PFSK-1 (cell line): ENCODE results near the gene UTRN.

Experiments
- FOXP2 ChIP-seq: optimal IDR thresholded peaks from 2 replicates; pipeline ENCODE3; 2011; ENCODE audit warnings: borderline replicate concordance, control low read depth, inconsistent platforms; ENCODE audit not compliant: insufficient read depth; ENCODE audit errors: extremely low read length, extremely low read depth
- POLR2AphosphoS5 ChIP-seq: IDR thresholded peaks from 2 replicates; pipeline ENCODE4 v1.6.1; 2012; ENCODE audit warnings: low read depth, mild to moderate bottlenecking, control low read depth, low read length, moderate library complexity
- REST ChIP-seq, 2 experiments: IDR thresholded peaks; 2 replicates each; pipeline versions ENCODE4 v1.6.1 to v1.8.0; 2011 to 2012; ENCODE audit warnings: low read depth in 2 of 2, low read length in 2 of 2, control low read depth in 1 of 2, inconsistent platforms in 1 of 2, mild to moderate bottlenecking in 1 of 2, moderate library complexity in 1 of 2; ENCODE audit not compliant: insufficient read depth in 1 of 2
- SIN3A ChIP-seq: IDR thresholded peaks from 2 replicates; pipeline ENCODE4 v1.6.1; 2012; ENCODE audit warnings: mild to moderate bottlenecking, low read length, moderate library complexity, borderline replicate concordance; ENCODE audit not compliant: insufficient read depth
- TAF1 ChIP-seq: IDR thresholded peaks from 2 replicates; pipeline ENCODE4 v1.6.1; 2012; ENCODE audit warnings: low read length, control low read depth, borderline replicate concordance; ENCODE audit not compliant: insufficient read depth

Gene UTRN

GRCh38 chr6:144310765-144311164, 25.6 kb downstream of the UTRN start:
- TF ChIP-seq FOXP2 (no peak), TAF1 (no peak), SIN3A (no peak), POLR2AphosphoS5 (no peak), REST (IDR thresholded peaks at IDR 0.05; ENCODE audit: insufficient read depth in 1 of 2, low read depth in 2 of 2, low read length in 2 of 2) (no peak)

DNA sequence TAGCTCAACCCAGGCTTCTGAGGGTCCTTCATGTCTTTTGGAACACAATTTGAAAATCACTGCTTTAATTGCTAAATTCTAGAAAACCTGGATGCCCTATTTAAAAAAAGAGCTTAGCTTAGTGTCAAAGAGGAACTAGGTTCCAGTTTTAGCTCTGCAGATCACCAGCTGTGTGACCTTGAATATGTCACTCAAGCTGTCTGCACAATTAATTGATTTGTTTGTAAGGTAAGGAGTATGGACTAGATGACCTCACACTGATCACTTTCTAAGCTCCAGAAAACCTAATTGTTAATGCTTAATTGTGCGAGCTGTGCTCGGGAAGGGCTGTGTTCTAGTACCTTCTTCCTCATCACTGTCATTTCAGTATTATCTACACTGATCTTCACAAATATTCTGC, 26.2 kb downstream of the UTRN start:
- TF ChIP-seq SIN3A (no peak), FOXP2 (no peak), POLR2AphosphoS5 (no peak), TAF1 (no peak), REST (IDR thresholded peaks at IDR 0.05; ENCODE audit: insufficient read depth in 1 of 2, low read depth in 2 of 2, low read length in 2 of 2) (no peak)

DNA sequence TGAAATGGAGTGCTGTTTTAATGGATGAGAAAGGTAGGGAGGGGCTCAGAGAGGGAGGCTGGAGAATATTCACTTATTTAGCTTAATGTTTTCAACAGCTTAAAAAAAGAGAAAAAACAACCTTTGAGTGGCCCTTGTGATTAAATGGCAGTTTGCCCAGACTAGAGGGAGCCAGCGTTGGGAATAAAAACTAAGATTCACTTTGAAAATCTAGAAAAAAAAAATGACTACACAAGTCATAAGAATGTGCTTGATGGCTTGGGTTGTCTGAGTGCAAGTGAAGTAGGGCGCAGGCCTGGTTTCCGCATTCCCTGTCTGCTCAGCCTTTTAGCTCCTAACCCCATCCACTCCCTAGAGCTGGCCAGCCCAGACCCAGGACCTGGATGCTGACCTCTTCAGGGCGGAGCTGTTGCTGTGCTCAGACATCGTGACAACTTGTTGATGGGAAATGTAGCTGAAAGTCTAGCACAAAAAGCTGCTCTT, 28.9 kb downstream of the UTRN start:
- TF ChIP-seq SIN3A (no peak), TAF1 (no peak), POLR2AphosphoS5 (no peak), FOXP2 (no peak), REST (IDR thresholded peaks at IDR 0.05; ENCODE audit: insufficient read depth in 1 of 2, low read depth in 2 of 2, low read length in 2 of 2) (no peak)

- TF ChIP-seq FOXP2, result no peak
- no peak for TF ChIP-seq REST (IDR thresholded peaks at IDR 0.05; ENCODE audit: insufficient read depth in 1 of 2, low read depth in 2 of 2, low read length in 2 of 2)
- no peak for TF ChIP-seq POLR2AphosphoS5
- TF ChIP-seq SIN3A, result no peak
- no peak for TF ChIP-seq TAF1
Observed at GRCh38 chr6:144314562-144314961, 29.4 kb downstream of the UTRN start.
